GM12801 (cell line): ENCODE measurements around the gene MRAP.

ENCODE experiments used
- TF ChIP-seq, protein P1 (sequence below): IDR thresholded peaks from one replicate; pipeline ENCODE4 v1.5.1; 2011; ENCODE audit warnings: control low read depth; ENCODE audit not compliant: insufficient read length; ENCODE audit errors: extremely low read depth

The MRAP gene

GRCh38 chr21:32347351-32347750 lies 48.7 kb downstream of the MRAP start:
- TF ChIP-seq, protein P1, sequence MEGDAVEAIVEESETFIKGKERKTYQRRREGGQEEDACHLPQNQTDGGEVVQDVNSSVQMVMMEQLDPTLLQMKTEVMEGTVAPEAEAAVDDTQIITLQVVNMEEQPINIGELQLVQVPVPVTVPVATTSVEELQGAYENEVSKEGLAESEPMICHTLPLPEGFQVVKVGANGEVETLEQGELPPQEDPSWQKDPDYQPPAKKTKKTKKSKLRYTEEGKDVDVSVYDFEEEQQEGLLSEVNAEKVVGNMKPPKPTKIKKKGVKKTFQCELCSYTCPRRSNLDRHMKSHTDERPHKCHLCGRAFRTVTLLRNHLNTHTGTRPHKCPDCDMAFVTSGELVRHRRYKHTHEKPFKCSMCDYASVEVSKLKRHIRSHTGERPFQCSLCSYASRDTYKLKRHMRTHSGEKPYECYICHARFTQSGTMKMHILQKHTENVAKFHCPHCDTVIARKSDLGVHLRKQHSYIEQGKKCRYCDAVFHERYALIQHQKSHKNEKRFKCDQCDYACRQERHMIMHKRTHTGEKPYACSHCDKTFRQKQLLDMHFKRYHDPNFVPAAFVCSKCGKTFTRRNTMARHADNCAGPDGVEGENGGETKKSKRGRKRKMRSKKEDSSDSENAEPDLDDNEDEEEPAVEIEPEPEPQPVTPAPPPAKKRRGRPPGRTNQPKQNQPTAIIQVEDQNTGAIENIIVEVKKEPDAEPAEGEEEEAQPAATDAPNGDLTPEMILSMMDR: no peak

DNA sequence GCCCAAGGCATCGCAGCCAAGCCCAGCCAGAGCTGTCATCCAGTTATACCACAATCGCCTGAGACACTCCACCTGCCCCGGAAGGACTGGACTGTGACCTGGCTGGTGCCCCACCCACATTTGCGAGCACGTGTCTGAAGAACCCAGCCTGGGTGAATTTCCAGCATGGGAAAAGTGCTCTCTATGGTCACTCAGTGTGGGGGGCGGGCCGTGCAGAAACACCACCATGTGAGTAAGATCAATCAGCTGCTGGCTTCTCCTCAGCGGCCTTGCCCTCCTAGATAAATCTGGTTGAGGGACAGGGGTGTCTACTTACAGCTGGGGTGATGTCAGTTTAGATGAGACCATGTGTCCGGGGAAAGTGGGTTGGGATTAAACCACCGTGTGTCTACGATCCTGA lies 49.3 kb downstream of the MRAP start:
- TF ChIP-seq, protein P1: no peak

GRCh38 chr21:32348604-32349332 lies 50.1 kb downstream of the MRAP start:
- TF ChIP-seq, protein P1: no peak

- TF ChIP-seq, protein P1: no peak
Observed at GRCh38 chr21:32349333-32349944, 50.8 kb downstream of the MRAP start.

DNA sequence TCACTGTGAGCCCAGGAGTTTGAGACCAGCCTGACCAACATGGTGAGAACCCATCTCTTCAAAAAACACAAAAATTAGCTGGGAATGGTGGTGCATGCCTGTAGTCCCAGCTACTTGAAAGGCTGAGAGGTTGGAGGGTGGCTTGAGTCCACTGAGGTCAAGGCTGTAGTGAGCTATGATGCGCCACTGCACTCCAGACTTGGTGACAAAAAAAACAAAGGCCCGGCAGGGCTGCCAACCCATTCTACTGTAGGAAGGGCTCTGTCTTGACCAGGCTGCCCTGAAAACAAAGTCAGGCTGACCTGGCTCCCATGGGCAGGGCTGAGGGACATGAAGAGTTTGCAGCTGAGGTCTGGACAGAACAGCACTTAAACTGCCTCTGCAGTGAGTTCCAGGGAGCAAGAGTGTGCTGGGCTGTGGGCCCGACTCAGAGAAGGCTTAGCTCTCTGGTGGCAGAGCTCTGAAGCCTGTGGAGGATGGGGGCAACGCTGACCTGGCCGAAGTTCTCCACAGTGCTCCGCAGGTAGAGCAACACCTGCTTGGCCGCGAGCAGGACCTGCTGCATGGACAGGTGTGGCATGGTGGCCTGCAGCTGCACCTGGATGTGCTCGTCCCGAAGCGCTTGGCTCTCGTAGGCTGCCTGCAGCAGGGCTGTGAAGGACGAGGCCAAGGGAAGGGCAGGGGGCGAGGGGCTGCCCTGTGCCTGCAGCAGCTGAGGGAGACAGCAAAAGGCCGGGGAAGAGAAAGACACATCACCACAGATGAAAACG lies 51.7 kb downstream of the MRAP start:
- TF ChIP-seq, protein P1: no peak

DNA sequence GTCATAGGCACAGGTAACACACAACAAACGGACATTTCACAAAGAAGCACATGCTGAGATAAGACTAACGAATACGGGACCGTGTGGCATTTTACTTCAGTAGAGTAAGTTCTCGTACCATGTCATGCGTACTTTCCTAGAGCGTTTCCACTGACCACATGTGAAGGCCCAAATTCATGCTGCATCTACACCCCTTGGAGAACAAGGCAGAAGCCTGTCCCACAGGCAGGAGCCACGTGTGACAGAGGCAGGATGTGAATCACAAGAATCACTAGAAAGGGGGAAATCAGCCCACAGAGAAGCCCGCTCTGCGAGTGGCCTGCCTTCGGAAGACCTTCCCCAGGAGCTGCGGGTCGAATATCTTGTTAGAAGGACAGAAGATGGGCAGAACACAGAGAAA lies 52.3 kb downstream of the MRAP start:
- TF ChIP-seq, protein P1: no peak

DNA sequence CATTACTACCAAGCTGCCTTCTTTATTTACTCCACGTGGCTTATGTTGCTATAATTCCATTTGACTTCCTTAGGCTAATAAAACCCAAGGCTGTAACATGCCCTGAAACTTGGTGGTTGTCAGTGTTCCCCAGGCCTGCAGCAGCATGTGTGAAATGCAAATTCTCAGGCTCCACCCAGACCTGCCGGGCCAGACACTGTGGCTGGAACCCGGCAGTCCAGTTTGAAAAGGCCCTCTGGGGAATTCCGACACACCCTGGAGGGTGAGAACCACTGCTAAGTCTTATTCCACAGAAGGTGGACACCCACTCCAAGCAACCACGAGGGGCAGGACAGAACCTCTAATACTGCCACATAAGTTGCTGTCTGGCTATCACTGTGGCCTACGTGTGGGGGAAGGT lies 52.8 kb downstream of the MRAP start:
- TF ChIP-seq, protein P1: no peak
